HG02571 (cell line): ENCODE data around the gene SKIC2.
"Not testable (repeated sequence)": the region's sequence is repeated elsewhere in the genome, so short reads cannot be mapped to it uniquely, and the experiment has no call there.

ENCODE experiments used
- ATAC-seq: cut with Tn5 transposase; IDR thresholded peaks from one replicate; pipeline ENCODE4 v1.9.1; 2021; ENCODE audit warnings: mild to moderate bottlenecking, moderate library complexity; ENCODE audit not compliant: unreplicated experiment

SKIC2 gene

GRCh38 chr6:31958741-31959739 is at the start of gene SKIC2, which contains the start of gene NELFE:
Gene SKIC2, plus strand, starts transcription at chr6:31959175. Its CDS starts 18 bp downstream, at chr6:31959193.
Gene NELFE, minus strand, starts transcription at chr6:31958971. Its CDS starts 525 bp downstream, at chr6:31958446.
- ATAC-seq: peak; percentile 94

DNA sequence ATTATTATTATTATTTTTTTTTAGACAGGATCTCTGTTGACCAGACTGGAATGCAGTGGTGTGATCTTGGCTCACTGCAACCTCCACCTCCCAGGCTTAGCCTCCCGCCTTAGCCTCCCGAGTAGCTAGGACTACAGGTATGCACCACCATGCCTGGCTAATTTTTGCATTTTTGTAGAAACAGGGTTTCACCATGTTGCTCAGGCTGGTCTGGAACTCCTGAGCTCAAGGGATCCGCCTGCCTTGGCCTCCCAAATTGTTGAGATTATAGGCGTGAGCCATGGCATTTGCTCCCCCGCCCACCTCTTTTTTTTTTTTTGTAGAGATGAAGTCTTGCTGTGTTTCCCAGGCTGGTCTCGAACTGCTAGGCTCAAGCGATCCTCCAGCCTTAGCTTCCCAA is 49.7 kb upstream of the SKIC2 start:
- ATAC-seq: not testable (repeated sequence)

DNA sequence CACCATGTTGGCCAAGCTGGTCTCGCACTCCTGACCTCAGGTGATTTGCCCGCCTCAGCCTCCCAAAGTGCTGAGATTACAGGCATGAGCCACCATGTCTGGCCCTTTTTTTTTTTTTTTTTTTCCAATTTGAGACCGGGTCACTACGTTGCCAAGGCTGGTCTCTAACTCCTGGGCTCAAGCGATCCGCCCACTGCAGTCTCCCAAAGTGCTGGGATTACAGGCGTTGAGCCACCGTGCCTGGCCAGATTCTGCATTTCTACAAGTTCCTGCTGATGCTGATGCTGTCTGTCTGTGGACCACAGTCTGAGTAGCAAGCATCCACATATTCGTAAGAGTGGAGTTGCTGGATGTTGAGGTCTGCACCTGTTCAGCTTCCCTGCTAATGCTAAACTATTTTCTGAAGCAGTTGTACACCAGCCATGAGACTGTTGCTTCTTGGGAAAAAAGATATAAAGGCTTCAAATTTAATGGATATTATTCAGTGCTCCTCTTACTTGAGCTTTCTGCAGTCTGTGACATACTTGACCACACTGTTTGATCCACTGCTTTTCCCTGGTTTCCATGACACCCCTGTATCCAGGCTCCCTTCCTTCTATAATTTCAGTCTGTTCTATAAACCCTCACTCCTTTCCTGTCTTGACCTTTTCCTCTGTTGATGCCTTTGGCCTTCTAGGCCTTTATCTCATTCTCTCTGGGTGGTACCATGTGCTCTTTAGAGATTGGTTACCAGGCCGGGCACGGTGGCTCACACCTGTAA is 47.0 kb upstream of the SKIC2 start:
- ATAC-seq: no peak

- ATAC-seq: no peak
These were observed 43.6 kb upstream of the SKIC2 start for GRCh38 chr6:31915351-31915750.

- no peak for ATAC-seq
These were observed 43.2 kb upstream of the SKIC2 start for GRCh38 chr6:31915756-31916155.

GRCh38 chr6:31918069-31918720 is 40.8 kb upstream of the SKIC2 start:
- no peak for ATAC-seq

DNA sequence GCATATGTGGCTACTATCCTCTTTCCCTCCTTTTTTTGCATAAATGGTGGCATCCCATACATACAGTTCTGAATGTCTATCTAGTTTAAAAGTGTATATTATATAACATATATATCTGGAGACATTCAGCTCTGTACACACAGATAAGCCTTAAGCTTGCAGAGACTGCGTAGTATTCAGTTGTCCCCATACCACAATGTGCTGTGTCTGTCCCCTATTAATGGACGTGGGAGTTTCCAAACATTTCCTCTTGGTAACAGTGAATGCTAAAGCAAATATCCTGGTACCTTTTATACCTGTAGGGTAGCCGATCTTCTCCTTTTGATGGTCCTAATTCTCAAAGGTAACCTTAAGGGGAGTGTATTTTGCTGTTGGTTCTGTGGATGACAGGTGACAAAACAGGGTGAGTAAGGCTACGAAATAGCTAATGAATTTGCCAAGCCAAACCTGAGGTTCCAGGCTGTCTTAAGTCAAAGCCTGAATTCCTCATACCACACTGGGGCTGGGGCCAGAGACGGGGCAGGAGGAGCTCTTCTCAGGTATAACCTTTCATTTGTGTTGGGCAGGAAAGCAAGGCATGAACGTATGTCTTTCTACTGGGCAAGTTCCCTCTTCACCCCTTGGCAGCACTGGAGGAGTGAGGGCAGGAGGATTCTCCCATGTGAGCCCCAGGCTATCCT is 39.2 kb upstream of the SKIC2 start:
- no peak for ATAC-seq

DNA sequence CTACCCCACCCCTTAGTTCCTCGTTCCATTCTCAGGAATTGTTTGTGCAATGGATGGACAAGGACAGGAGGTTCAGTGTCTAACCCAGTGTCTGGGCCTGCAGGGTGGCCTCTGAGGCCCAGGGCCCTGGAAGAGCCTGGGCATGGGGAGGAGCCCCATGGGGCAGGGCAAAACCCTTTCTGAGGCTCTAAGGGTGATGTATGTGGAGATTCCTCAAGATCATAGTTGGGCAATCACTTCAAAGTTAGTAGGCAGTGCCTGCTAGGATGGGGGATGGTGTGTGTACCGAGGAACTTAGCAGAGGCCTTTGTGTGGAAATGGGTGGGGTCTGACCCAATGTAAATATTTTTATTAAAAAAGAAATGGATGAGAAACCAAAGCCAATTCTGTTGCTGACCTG is 38.2 kb upstream of the SKIC2 start:
- ATAC-seq: no peak

GRCh38 chr6:31922942-31923341 is 36.0 kb upstream of the SKIC2 start:
- ATAC-seq: no peak

DNA sequence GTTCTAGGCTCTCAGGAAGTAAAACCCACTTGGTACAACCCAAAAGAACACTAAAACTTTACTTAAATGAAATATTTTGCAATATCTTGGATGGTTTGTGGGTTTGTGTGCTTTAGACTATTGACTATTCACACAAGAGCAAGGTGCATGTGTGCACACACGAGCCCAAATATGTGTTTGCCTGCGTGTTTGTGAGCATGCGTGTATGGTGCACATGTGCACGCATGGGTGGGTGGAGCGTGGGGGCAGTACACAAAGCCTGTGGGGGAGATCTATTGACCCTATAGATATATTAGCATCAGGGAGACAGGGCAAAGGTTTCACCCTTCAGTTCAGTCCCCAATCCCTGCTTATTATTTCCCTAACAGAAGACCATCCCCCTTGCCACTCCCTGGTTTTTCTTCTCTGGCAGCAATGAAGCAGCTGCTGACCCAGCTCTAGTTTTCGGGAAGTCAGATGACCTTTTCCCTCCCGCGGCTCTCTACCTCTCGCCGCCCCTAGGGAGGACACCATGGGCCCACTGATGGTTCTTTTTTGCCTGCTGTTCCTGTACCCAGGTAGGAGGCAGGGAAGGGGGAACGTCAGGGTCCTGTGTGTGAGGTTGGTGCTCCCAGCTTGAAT is 31.6 kb upstream of the SKIC2 start, which contains the start of gene C2:
Gene C2 (plus strand): TSS at position 476 of the 621 bp plus-strand sequence. CDS start 36 bp downstream, at position 512.
- ATAC-seq: no peak

DNA sequence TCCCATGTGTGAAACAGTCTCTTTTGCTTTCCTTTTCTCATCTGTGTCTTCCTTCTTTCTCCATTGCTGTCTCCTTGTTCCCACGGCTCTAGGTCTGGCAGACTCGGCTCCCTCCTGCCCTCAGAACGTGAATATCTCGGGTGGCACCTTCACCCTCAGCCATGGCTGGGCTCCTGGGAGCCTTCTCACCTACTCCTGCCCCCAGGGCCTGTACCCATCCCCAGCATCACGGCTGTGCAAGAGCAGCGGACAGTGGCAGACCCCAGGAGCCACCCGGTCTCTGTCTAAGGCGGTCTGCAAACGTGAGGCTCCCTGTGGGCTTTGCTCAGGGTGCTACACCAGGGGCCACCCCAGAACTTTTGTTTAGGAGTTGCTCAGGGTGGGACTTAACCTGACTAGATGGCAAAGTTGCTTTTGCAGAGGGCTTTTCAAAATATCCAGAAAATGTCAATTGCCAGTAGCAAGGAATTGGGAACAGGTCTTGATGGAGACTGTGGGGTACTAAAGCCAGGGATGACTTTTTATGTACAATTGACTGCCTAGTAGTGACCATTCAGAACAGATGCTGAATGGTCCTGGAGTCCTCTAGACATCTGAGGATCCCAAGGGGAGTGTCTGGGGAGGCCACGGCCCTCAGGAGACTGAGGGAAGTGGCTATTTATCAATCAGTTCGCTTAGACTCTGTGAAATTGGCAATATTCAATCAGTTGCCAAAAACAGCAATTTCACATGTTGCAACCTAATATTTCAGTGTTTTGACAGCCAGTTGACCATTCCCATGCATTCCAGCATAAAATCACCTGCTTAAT is 30.9 kb upstream of the SKIC2 start:
- ATAC-seq: no peak

GRCh38 chr6:31928672-31928939 is 30.4 kb upstream of the SKIC2 start:
- ATAC-seq: no peak

DNA sequence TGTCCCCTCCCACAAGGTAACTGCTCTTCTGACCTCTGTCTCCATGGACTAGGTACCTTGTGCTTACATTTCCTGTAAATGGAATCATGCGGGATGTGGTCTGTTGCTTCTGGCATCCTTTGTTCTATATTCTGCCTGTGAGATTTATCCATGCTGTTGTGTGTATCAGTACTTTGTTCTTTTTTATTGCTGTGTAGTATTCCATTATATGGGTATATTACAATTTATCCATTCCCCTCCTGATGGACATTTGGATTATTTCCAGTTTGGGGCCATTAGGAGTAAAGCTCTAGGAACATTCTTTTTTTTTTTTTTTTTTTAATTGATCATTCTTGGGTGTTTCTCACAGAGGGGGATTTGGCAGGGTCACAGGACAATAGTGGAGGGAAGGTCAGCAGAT is 28.0 kb upstream of the SKIC2 start:
- no peak for ATAC-seq

GRCh38 chr6:31932137-31932536 is 26.8 kb upstream of the SKIC2 start:
- ATAC-seq: not testable (repeated sequence)

GRCh38 chr6:31933537-31933936 is 25.4 kb upstream of the SKIC2 start:
- no peak for ATAC-seq

- no peak for ATAC-seq
These were observed 24.0 kb upstream of the SKIC2 start for GRCh38 chr6:31935021-31935420.

GRCh38 chr6:31935823-31936222 is 23.2 kb upstream of the SKIC2 start:
- ATAC-seq: no peak

DNA sequence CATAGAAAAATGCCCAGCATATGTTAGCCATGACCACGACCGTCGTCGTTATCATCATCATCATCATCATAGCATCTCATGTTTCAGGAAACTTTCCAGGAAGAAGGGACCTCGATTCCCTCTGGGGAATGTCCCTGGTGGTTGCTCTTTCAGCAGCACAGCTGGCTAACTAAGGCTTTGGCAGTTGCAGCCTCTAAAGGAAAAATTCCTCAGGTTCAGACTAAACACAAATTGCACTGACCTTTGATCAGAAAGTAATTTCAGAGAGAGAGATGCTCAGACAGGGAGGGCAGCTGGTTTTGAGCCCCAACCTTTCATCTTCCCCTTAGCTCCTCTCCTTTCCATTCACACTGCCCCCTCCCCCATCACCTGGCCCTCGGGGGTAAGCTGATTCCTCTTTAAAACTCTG is 18.7 kb upstream of the SKIC2 start:
- ATAC-seq: no peak

- no peak for ATAC-seq
These were observed 15.2 kb upstream of the SKIC2 start for GRCh38 chr6:31943742-31944141.

GRCh38 chr6:31945154-31945506 is 13.8 kb upstream of the SKIC2 start:
- ATAC-seq: no peak
